Neural cell (in vitro differentiated cells): ENCODE measurements around the gene GPRC5A.

Experiments used
- CTCF ChIP-seq: fragments of 450-650 bp; IDR thresholded peaks from 2 replicates; pipeline ENCODE4 v1.5.1; 2014; ENCODE audit warnings: antibody characterized with exemption, mild to moderate bottlenecking, moderate library complexity; ENCODE audit not compliant: poor library complexity, severe bottlenecking
- EP300 ChIP-seq: fragments of 450-650 bp; conservative IDR thresholded peaks from 2 replicates; pipeline ENCODE4 v1.6.1; 2014; ENCODE audit warnings: antibody characterized with exemption, mild to moderate bottlenecking, moderate library complexity; ENCODE audit not compliant: poor library complexity, severe bottlenecking
- EZH2 ChIP-seq: fragments of 200-600, 300-800 bp; shearing (Covaris generic), sonication (generic); IDR thresholded peaks from 2 replicates; pipeline ENCODE4 v1.6.1; 2014; ENCODE audit warnings: antibody characterized with exemption, low read length, borderline replicate concordance, mild to moderate bottlenecking; ENCODE audit not compliant: insufficient read depth, poor library complexity, severe bottlenecking
- POLR2AphosphoS5 ChIP-seq: IDR thresholded peaks from 2 replicates; pipeline ENCODE4 v1.6.1; 2012
- RAD21 ChIP-seq: fragments of 450-650 bp; conservative IDR thresholded peaks from 2 replicates; pipeline ENCODE4 v1.6.1; 2014; ENCODE audit warnings: antibody characterized with exemption, mild to moderate bottlenecking, moderate library complexity

- TF ChIP-seq RAD21 (no peak), EP300 (no peak), CTCF (no peak), EZH2 (no peak), POLR2AphosphoS5 (no peak)
These were observed 27.5 kb downstream of the GPRC5A start for GRCh38 chr12:12918781-12919389.
